Activated CD4-positive, alpha-beta T cell treated with anti-CD3 and anti-CD28 coated beads, Interleukin-2, amount 50 U/mL, for 1 hour (primary cell): ENCODE data around the gene SLC27A1.
"Not testable (repeated sequence)": the region's sequence is repeated elsewhere in the genome, so short reads cannot be mapped to it uniquely, and the experiment has no call there.

Experiments
- DNase-seq: peaks from one replicate; pipeline ENCODE4 v3.0.0-alpha.2; 2020

Gene SLC27A1

DNA sequence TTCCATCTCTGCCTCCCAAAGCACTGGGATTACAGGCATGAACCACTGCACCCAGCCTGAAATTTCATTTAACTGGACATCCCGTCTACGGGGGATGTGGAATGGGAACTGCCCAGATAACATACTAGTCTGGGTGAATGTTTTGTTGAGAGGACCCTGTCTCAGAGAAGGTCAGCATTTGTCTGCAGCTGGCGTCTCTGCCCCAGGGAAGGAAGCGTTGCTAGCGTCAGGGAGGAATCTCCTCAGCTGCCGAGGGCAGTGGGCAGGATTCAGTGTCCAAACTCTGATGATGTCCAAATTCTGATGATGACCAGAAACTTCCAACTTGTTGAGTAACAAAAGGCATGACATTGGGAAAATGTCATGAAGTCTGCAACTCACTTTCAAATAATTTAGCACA is 12.7 kb upstream of the SLC27A1 start:
- no peak for DNase-seq

DNA sequence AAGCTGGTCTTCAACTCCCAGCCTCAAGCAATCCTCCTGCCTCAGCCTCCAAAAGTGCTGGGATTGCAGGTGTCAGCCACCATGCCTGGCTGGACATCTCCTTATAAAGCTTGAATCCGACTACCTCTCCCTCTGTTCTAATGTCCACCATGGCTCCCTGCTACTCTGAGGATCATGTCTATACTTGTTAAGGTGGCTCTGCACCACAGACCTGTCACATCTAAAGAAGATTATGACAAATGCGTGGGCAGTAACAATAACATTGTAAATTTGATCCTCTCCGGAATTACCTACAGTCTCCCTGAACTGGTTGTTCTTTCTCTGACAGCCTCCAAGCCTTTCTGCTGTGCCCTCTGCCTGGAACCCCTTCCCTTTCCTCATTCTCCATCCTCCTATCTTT is 11.4 kb upstream of the SLC27A1 start:
- no peak for DNase-seq

DNA sequence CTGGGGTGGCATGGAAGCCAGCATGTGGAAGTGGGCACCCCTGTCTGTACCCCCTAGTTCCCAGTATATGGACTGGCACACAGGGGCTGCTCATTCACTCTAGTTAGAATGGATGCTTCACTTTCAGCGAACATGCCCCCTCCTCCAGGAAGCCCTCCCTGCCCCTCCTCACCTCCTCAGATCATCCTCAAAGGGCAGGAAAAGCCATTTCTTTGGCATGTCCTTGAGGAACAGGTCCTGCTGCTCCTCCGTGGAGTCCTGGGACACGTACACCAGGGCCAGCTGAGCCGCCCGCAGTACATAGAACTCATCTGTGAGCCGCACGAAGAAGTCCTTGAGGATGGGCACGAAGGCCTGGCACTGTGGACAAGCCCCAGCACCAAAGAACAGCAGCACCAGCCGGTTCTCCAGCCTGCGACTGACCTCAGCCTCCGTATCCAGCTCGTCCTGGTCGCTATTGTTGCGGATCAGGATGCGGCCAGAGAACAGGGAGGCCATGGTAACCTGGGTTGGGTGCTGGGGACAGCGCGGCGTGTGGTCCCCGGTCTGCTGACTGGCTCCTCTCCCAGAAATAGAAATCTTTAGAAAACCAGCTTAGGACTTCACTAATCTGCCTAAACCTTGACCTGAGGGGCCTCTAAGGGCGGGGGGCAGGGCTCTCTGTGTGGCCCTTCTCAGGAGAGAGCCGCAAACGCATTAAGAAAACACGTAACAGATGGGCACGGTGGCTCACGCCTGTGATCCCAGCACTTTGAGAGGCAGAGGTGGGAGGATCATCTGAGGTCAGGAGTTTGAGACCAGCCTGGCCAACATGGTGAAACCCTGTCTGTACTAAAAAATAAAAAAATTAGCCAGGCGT is 9.7 kb upstream of the SLC27A1 start, which contains the start of gene NXNL1:
Gene NXNL1, minus strand, starts transcription at position 555 of the 859 bp plus-strand sequence. Its CDS starts 57 bp downstream, at position 498.
- DNase-seq: no peak

DNA sequence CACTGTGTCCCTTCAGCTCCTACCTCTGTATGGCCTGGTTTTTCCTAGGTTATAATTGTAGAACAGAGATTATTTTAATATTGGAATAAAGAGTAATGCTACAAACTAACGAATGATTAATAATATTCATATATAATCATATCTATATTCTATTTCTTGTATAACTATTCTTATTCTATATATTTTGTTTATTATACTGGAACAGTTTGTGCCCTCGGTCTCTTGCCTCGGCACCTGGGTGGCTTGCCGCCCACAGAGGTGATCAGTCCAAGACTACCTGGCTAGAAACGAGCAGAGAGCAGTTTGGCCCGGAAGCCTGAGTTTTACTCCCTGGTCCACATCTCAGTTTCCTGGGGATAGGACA is 3.9 kb upstream of the SLC27A1 start:
- DNase-seq: no peak

DNA sequence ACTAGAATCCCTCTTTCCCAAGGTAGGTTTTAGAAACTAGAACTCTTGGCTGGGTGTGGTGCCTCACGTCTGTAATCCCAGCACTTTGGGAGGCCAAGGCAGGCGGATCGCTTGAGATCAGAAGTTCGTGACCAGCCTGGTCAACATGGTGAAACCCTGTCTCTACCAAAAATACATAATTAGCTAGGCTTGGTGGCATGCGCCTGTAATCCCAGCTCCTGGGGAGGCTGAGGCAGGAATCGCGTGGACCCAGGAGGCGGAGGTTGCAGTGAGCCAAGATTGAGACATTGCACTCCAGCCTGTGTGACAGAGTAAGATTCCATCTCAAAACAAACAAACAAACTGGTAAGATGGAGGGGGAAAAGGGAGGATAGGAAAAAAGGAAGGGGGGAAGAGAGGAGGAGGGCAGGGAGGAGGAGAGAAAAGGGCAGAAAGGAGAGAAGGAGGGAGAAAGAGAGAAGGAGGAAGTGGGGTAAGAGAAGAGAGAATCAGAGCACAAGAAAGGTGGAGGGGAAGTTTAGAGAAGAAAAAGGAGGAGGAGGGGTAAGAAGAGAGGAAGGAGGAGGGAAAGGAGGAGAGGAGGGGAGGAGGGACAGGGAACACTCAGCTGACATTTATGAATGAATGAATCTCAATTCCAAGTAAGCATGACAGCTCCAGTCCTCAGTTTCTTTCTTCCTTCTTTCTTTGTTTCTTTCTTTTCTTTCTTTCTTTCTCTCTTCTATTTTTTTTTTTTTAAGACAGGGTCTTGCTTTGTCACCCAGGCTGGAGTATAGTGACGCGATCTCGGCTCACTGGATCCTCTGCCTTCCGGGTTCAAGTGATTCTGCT is 2.6 kb upstream of the SLC27A1 start:
- DNase-seq: no peak

DNA sequence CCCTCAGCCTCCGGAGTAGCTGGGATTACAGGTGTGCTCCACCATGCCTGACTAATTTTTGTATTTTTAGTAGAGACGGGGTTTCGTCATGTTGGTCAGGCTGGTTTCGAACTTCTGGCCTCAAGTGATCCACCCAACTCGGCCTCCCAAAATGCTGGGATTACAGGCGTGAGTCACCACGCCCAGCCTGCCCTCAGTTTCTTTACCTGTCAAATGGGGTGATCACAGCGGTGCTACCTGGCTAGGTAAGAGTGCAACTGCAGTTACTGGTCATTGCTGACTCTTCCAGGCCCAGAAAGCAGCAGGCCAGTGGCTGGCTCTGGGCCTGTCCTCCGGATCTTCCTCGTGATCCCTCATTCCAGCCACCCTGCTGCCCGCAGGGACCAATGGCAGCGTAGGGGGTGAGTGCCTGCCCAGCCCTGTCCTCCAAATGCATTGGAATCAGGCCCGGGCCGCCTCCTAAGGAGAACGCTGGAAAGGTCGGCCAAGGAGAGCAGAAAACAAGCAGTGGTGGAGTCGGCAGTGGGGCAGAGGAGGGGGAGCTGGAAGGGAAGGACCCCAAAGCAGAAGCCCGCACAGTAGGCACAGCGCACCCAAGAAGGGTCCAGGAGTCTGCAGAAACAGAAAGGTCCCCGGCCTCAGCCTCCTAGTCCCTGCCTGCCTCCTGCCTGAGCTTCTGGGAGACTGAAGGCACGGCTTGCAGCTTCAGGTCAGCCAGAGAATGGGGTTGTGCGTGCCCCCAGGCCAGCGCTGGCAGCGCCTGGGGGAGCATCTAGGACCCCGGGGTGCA is 1.8 kb upstream of the SLC27A1 start:
- no peak for DNase-seq

DNA sequence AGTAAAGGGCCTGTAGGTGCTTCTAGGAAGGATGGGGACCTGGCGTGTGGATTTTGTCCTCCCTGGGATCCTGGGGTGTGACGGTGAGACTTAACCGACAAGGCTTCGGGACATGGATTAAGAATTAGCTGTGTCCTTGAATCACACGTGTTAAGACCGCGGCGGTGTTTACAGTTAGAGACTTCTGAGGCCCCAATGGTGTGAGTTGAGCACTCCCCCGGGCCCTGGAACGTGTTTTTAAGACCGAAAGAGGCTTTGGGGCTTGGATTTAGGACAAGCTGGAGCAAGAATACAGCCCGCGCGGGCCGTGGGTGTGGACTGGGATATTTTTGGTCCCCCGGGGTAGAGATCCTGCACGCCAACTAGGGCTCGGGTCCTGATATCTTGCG is 1.2 kb upstream of the SLC27A1 start:
- peak; percentile 13 for DNase-seq

DNA sequence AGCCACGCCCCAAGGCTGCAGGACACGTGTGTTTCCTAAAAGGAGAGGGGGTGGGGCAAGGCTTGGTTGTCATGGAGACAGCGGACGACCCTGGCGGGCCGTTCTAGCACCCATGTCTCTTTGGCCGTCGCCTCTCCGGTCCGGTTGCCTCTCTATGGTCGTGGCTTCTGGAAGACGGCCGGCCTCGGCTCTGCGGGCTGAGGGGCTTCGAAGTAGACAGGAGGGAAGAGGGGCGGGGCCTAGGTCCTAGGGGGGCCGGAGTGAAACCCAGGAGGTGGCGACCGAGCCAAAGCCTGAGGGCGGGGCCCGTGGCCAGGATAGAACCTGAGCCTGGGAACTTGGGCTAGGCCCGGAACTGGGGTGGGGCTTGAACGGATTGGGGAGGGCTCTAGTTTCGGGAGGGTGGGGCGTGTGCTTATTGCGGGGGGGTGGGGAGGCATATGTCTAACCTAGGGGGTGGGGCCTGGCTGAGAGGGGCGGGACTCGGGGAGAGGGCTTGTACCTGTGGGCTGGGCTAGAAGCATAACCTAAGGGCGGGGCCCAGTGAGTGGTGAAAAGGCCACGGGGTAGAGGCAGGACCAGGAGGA is 750 bp upstream of the SLC27A1 start:
- DNase-seq: peak; percentile 94

DNA sequence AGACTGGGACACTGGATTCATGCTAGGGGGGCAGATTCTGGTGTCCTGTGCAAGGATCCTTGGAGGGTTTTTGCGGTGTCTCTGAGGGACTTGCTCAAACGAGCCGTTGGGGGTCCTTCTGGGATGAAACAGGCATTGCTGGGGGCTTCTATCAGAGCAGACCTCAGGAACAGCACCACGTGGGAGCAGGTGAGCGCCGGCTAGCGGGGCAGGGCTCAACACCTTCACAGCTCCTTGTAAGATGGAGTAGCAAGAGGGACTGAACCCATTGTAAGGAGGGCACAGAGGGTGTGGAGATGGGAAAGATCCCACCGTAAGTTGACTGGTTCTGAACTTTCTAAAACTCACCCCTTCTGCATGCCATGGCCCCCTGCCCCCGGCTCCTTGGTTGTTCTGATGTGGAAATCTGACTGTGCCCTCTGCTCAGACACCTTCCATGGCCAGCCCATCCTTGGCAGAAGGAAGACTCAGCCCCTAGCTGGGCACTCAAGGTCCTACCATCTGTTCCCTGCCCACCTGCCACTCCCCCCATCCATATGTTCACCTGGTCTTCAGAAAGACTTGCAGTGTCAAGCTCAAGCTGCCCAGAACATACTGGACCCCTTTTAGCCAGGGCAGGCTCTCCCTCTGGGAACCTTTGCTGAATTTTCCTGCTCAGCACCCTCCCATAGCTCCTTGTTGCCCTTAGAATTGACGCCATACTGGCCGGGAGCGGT is 1.2 kb downstream of the SLC27A1 start:
- no peak for DNase-seq

DNA sequence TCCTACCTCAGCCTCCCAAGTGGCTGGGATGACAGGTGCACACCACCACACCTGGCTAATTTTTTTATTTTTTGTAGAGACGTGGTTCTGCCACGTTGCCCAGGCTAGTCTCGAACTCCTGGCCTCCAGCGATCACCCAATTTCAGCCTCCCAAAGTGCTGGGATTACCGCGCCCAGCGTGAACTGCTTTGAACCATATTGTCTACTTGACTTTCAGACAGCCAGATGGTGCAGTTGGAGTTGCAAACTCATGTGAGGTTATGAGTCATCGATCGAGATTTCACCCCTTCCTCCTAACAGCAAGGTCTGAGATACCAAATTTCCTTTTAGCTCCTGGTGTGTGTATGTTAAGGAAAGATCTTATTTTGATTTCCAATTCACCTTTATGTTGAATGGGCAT is 2.7 kb downstream of the SLC27A1 start:
- DNase-seq: no peak

DNA sequence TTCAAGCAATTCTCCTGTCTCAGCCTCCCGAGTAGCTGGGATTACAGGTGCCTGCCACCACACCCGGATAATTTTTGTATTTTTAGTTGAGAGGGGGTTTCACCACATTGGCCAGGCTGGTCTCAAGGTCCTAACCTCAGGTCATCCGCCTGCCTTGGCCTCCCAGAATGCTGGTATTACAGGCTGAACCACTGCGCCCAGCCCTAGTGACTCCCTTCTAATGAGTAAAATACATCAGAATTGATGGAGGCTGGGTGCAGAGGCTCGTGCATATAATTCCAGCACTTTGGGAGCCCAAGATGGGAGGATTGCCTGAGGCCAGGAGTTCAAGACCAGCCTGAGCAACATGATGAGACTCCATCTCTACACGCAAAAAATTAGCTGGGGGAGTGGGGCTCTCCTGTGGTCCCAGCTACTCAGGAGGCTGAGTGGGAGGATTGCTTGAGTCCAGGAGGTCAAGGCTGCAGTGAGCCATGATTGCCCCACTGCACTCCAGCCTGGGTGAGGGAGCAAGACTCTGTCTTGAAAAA is 4.8 kb downstream of the SLC27A1 start:
- not testable (repeated sequence) for DNase-seq

DNA sequence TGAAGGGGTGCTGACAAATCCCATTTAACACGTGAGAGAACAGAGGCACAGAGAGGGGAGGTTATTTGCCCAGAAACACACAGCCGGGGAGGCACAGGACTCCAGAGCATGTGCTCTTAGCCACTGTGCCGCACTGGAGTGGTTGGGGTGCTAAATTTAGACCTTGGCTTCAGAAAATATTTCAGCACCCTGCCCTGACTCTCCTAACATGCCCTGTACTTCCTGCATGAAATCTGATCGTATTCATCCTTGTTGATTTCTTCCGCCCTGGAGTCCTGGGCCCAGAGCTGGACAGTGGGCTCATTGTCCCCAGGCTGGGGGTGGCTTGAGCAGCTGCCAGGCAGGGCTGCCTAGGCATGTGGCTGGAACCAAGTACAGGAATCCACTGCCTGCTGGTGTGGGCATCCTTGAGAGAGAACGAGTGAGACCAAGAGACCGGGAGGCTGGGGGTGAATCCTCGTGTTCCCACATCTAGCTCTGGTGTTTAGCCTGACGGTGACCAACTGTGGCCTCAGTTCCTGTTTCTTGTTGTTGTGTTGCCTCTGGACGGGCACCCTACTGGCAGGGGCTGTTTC is 5.3 kb downstream of the SLC27A1 start:
- no peak for DNase-seq

DNA sequence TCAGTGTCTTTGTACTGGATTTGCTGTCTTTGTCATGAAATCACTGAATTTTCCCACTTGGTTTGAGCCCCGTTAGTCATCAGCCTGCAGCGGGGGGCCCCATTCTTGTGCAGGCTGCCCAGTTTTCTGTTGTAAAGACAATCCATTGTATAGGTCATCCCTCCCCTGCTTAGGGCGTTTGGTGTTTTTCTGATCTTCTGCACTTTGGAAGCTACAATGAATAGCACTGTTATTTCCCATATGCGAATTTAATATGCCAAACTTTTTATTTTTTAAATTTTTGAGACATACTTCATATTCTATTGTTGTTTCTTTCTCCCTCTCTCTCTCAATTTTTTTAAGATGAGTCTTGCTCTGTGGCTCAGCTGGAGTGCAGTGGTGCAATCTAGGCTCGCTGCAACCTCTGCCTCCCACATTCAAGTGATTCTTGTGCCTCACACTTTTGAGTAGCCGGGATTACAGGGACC is 9.0 kb downstream of the SLC27A1 start:
- no peak for DNase-seq

DNA sequence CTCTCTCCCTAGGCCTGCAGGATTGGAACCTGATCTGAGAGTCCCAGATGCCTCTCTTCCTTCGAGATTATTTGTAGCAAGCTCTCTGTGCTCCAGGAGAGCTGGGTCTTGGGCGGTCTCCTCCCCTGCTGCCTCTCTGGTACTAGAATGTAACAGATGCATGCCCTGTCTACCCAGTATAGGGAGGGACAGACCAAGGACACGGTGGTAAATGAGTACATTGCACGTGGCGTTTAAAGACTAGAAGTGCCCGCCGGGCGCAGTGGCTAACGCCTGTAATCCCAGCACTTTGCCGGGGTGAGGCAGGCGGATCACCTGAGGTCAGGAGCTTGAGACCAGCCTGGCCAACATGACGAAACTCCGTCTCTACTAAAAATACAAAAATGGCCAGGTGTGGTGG is 11.7 kb downstream of the SLC27A1 start:
- DNase-seq: no peak

DNA sequence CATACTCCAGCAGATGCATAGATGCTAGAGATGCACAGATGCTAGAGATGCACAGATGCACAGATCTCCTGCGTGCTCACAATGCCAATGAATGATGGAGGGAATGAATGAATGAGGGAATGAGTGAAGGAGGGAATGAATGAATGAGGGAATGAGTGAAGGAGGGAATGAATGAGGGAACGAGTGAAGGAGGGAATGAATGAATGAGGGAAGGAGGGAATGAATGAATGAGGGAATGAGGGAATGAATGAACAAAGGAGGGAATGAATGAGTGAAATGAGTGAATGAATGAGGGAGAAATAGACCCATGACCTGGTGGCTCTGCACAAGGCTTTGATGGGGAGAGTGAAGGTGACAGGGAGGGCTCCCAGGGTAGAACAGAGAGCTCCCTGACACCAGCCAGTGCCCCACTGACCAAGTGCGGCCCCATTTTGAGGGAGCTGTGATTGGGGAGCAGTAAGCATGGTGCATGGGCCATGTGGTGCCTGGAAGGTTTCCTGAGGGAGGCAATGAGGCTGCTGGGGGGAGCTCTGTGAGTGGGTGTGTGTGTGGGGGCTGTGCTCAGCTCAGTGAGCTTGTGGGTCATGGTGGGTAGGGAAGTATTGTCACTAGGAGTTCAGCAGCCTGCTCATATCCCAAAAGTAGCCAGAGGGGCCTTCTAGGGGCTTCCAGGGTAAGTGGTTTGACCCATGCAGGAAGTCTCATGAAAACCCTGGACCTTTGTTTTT is 12.7 kb downstream of the SLC27A1 start:
- no peak for DNase-seq

DNA sequence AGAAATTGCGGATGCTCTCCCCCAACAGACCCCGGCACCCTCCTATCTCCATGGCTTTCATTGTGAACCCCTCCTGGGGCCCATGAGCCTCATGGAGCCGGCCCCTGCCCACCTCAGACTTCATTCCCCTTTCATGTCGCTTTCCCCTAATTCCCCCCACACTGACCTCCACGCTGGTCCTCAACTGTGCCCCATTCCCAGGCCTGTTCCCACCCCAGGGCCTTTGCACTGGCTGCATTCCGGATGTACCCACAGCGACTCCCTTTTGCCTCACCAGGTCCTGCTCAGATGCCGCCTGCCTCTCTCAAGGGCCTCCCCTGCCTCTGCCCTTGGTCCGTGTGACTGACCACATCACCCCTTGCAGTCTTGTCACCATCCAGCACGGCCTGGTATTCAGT is 13.3 kb downstream of the SLC27A1 start:
- DNase-seq: no peak

DNA sequence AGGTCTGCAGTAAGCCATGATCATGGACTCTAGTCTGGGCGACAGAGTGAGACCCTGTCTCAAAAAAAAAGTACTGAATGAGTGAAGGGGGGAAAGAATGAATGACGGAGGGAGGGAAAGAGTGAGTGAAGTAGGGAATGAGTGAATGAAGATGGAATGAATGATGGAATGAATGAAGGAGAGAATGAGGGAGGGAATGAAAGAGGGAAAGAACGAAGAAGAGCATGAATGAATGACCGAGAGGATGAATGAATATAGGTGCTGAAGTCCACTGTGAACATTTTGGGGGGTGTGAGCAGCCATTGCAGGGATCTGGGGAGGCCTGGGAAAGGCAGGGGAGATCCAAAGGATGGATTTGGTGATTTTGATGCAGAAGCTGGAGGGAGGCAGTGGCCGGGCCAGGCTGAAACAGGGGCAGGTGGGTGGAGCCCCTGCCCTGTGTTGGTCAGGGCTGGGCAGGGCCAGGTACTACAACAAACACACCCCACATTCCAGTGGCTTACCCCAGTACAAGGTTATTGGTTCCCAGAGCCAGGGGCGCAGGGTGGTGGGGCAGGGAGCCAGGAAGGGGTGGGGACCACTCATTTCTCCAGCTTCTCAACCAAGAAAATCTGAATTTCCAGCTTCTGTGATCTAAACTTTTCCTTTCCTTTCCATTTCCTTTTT is 14.3 kb downstream of the SLC27A1 start:
- DNase-seq: no peak

DNA sequence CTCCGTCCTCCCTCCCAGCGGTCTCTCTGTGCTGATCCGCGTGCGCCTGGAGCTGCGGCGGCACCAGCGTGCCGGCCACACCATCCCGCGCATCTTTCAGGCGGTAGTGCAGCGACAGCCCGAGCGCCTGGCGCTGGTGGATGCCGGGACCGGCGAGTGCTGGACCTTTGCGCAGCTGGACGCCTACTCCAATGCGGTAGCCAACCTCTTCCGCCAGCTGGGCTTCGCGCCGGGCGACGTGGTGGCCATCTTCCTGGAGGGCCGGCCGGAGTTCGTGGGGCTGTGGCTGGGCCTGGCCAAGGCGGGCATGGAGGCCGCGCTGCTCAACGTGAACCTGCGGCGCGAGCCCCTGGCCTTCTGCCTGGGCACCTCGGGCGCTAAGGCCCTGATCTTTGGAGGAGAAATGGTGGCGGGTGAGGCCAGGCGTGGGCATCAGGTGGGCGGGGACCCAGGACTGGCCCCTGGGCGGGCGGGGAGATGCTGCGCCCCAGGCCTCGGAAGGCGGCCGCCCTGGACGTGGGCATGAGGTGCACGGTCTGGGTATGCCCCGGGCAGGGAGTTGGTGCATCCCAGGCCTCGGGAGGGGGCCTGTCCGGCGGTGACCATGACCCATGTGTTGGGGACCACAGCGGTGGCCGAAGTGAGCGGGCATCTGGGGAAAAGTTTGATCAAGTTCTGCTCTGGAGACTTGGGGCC is 16.4 kb downstream of the SLC27A1 start:
- DNase-seq: no peak
